ENCODE measurements around the gene LAMA2.

The LAMA2 gene

DNA sequence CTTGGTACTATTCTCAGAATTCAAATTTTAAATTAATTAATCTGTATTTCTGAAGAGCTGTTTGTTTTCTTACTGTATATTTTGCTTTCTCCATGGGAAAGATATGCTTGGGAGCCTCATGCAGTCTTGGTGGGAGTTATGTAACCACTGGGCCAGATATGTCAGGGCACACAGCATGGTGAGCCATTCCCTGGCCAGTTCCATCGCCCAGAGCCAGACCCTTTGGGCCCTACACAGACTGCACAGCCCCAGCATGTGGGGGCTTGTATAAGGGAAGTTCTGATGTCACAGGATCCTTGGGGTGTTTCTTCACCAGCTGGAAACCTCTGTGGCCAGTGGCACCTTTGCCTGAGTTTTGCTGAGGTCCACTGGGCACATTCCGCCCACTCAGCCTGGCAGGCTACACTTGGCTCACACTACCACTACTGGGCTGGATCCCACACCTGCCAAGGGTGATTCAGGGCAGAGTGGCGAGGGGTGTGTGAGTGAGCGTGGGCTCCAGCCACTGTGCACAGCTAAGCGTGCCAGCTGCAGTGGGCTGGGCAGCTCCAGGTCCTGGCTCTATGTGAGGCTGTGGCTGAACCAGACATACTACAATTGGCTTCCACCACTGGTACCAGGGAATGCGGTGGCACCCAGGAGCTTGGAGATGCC lies 533.5 kb downstream of the LAMA2 start:
- H2BK5ac ChIP-seq (ENCODE audit: low read depth, low read length, poor library complexity, severe bottlenecking) = no peak overlapping the region
- no peak overlapping the region for H3K4me3 ChIP-seq (ENCODE audit: insufficient read depth in 1 of 2, low read depth in 1 of 2, low read length in 2 of 2)
- no peak overlapping the region for H2AK5ac ChIP-seq (ENCODE audit: low read length, severe bottlenecking)
- WGBS = 95% methylated on average over 6 of the region's 6 CpGs
- H3K4me1 ChIP-seq (ENCODE audit: control insufficient read depth, insufficient read depth, low read depth, low read length) = peaks cover 2% of the 10 kb centered on the region
- H4K8ac ChIP-seq (ENCODE audit: low read length) = no peak overlapping the region
- no peak overlapping the region for H3K23ac ChIP-seq (ENCODE audit: low read length in 2 of 2)
- H3K27ac ChIP-seq (ENCODE audit: low read length, poor library complexity, severe bottlenecking) = no peak overlapping the region
- H2BK15ac ChIP-seq (ENCODE audit: low read depth, poor library complexity, severe bottlenecking) = no peak overlapping the region
- peak overlapping the region in 1 of 2 experiments; percentile 5 for H3K14ac ChIP-seq (ENCODE audit: low read length in 2 of 2)
- no peak overlapping the region for H3K4me2 ChIP-seq (ENCODE audit: low read length, poor library complexity, severe bottlenecking)
- no peak overlapping the region for H2BK12ac ChIP-seq (ENCODE audit: low read length in 2 of 2)
- H3K9ac ChIP-seq (ENCODE audit: low read length) = no peak overlapping the region
- H2AFZ ChIP-seq (ENCODE audit: low read depth, low read length) = no peak overlapping the region
- no peaks in the 10 kb centered on the region for H3K79me1 ChIP-seq (replicated peaks; ENCODE audit: low read length, poor library complexity, severe bottlenecking)
- H3K18ac ChIP-seq (ENCODE audit: low read depth in 1 of 2, low read length in 2 of 2) = peak overlapping the region in 1 of 2 experiments; percentile 6
- H3K36me3 ChIP-seq (ENCODE audit: control insufficient read depth in 1 of 2, insufficient read depth in 2 of 2, low read depth in 1 of 2, low read length in 2 of 2) = no peaks in the 10 kb centered on the region
- DNase-seq = no peak
- no peaks in the 10 kb centered on the region for H3K9me3 ChIP-seq (ENCODE audit: control insufficient read depth, low read length)
- no peak overlapping the region for H3K4ac ChIP-seq (ENCODE audit: low read depth in 1 of 2, low read length in 2 of 2)
- H4K91ac ChIP-seq (ENCODE audit: low read length) = no peak overlapping the region
- H2BK120ac ChIP-seq (ENCODE audit: low read depth, low read length) = no peak overlapping the region
- H3K27me3 ChIP-seq (ENCODE audit: control insufficient read depth in 1 of 2, insufficient read depth in 1 of 2, low read length in 2 of 2) = no peaks in the 10 kb centered on the region

DNA sequence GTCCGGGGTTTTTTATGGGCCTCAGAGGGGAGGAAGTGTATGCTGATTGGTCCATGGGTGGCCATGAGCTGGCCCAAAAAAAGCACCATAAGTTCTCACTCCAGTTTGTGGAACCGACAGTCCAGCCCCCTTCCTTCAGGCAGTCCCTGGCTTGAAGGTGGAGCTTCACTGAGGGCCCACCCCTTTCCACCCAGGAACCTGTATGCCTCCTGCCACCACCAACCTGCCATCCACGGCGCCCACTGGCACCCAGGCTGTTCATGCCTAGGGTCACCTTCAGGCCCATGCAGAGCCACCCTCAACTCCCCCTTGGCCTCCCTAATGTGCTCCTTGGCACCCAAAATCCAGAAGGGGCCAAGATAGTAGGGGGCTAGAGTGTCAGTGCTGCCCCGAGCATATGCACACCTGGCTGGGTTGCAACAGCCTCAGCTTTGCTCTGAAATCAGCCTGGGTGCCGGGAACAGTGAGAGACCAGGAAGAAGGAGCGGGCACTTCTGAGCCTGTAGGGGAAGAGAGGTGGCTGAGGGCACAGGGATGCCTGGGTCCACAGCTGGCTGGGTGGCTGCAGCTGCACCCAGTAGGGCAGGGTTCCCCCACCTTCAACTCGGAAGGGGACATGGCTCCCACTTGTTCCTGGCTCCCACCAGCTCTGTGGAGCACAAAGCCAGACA lies 534.6 kb downstream of the LAMA2 start:
- Histone ChIP-seq H3K14ac (ENCODE audit: low read length in 2 of 2) (no peak overlapping the region), H3K18ac (ENCODE audit: low read depth in 1 of 2, low read length in 2 of 2) (no peak overlapping the region), H3K4me2 (ENCODE audit: low read length, poor library complexity, severe bottlenecking) (no peak overlapping the region), H4K8ac (ENCODE audit: low read length) (no peak overlapping the region), H3K4me3 (ENCODE audit: insufficient read depth in 1 of 2, low read depth in 1 of 2, low read length in 2 of 2) (no peak overlapping the region), H2AFZ (ENCODE audit: low read depth, low read length) (no peak overlapping the region), H3K36me3 (ENCODE audit: control insufficient read depth in 1 of 2, insufficient read depth in 2 of 2, low read depth in 1 of 2, low read length in 2 of 2) (no peaks in the 10 kb centered on the region), H3K27ac (ENCODE audit: low read length, poor library complexity, severe bottlenecking) (no peak overlapping the region), H3K23ac (ENCODE audit: low read length in 2 of 2) (no peak overlapping the region), H4K91ac (ENCODE audit: low read length) (no peak overlapping the region), H3K4ac (ENCODE audit: low read depth in 1 of 2, low read length in 2 of 2) (no peak overlapping the region), H3K4me1 (ENCODE audit: control insufficient read depth, insufficient read depth, low read depth, low read length) (peaks cover 2% of the 10 kb centered on the region), H2AK5ac (ENCODE audit: low read length, severe bottlenecking) (no peak overlapping the region), H2BK120ac (ENCODE audit: low read depth, low read length) (no peak overlapping the region), H3K9ac (ENCODE audit: low read length) (no peak overlapping the region), H3K9me3 (ENCODE audit: control insufficient read depth, low read length) (no peaks in the 10 kb centered on the region), H2BK5ac (ENCODE audit: low read depth, low read length, poor library complexity, severe bottlenecking) (no peak overlapping the region), H3K27me3 (ENCODE audit: control insufficient read depth in 1 of 2, insufficient read depth in 1 of 2, low read length in 2 of 2) (no peaks in the 10 kb centered on the region), H2BK15ac (ENCODE audit: low read depth, poor library complexity, severe bottlenecking) (no peak overlapping the region), H3K79me1 (replicated peaks; ENCODE audit: low read length, poor library complexity, severe bottlenecking) (no peaks in the 10 kb centered on the region), H2BK12ac (ENCODE audit: low read length in 2 of 2) (no peak overlapping the region)
- no peak for DNase-seq
- WGBS = 90% methylated on average over 7 of the region's 8 CpGs

DNA sequence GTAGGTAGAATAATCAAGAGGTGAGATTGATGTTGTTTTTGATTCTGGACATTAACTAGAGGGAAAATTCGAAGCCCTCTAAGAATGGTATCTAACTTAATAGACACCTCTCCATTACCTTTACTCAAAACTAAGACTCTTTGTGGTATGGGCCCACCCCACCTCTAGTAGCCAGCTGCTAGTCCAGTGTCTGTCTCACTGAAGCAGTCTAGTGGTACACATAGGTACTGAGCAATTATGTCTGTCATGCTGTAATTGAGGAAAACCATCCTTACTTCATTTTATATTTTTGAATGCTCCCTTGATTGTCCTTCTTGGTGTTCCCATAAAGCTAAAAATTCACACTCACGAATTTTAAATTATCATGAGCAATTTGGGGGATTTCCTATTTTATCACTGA lies 536.4 kb downstream of the LAMA2 start:
- no peak overlapping the region for H3K9ac ChIP-seq (ENCODE audit: low read length)
- DNase-seq = no peak
- no peak overlapping the region for H4K8ac ChIP-seq (ENCODE audit: low read length)
- H2AFZ ChIP-seq (ENCODE audit: low read depth, low read length) = no peak overlapping the region
- no peaks in the 10 kb centered on the region for H3K27me3 ChIP-seq (ENCODE audit: control insufficient read depth in 1 of 2, insufficient read depth in 1 of 2, low read length in 2 of 2)
- no peak overlapping the region for H2BK15ac ChIP-seq (ENCODE audit: low read depth, poor library complexity, severe bottlenecking)
- WGBS = 84% methylated on average over 1 of the region's 2 CpGs
- no peak overlapping the region for H2BK5ac ChIP-seq (ENCODE audit: low read depth, low read length, poor library complexity, severe bottlenecking)
- H3K4me3 ChIP-seq (ENCODE audit: insufficient read depth in 1 of 2, low read depth in 1 of 2, low read length in 2 of 2) = no peak overlapping the region
- H2BK12ac ChIP-seq (ENCODE audit: low read length in 2 of 2) = no peak overlapping the region
- H3K18ac ChIP-seq (ENCODE audit: low read depth in 1 of 2, low read length in 2 of 2) = no peak overlapping the region
- H2AK5ac ChIP-seq (ENCODE audit: low read length, severe bottlenecking) = no peak overlapping the region
- H3K36me3 ChIP-seq (ENCODE audit: control insufficient read depth in 1 of 2, insufficient read depth in 2 of 2, low read depth in 1 of 2, low read length in 2 of 2) = no peaks in the 10 kb centered on the region
- H3K4me2 ChIP-seq (ENCODE audit: low read length, poor library complexity, severe bottlenecking) = no peak overlapping the region
- no peaks in the 10 kb centered on the region for H3K9me3 ChIP-seq (ENCODE audit: control insufficient read depth, low read length)
- H4K91ac ChIP-seq (ENCODE audit: low read length) = no peak overlapping the region
- no peaks in the 10 kb centered on the region for H3K79me1 ChIP-seq (replicated peaks; ENCODE audit: low read length, poor library complexity, severe bottlenecking)
- no peak overlapping the region for H3K27ac ChIP-seq (ENCODE audit: low read length, poor library complexity, severe bottlenecking)
- H3K14ac ChIP-seq (ENCODE audit: low read length in 2 of 2) = no peak overlapping the region
- no peak overlapping the region for H3K23ac ChIP-seq (ENCODE audit: low read length in 2 of 2)
- H2BK120ac ChIP-seq (ENCODE audit: low read depth, low read length) = no peak overlapping the region
- H3K4ac ChIP-seq (ENCODE audit: low read depth in 1 of 2, low read length in 2 of 2) = no peak overlapping the region
- H3K4me1 ChIP-seq (ENCODE audit: control insufficient read depth, insufficient read depth, low read depth, low read length) = peaks cover 2% of the 10 kb centered on the region

DNA sequence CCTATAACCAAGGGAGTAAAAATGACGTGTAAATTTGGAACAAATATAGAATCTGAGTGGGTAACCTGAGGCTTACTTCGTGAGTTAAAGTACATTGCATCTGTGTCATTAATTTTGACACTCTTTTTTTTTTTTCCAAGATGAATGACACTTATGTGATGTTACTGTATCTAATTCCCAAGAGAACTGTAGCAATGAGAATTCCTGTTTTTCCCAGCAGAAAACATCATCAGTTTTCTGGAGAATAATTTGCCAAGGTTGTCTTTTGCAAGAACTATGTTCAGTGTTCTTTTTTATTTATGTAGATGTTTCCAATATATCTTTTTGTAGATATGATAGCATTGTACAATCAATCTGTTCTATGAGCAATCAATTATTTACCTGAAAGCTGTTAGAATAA lies 543.4 kb downstream of the LAMA2 start:
- Histone ChIP-seq H3K4ac (ENCODE audit: low read depth in 1 of 2, low read length in 2 of 2) (no peak overlapping the region), H3K4me2 (ENCODE audit: low read length, poor library complexity, severe bottlenecking) (no peak overlapping the region), H2BK12ac (ENCODE audit: low read length in 2 of 2) (no peak overlapping the region), H2AK5ac (ENCODE audit: low read length, severe bottlenecking) (no peak overlapping the region), H3K14ac (ENCODE audit: low read length in 2 of 2) (no peak overlapping the region), H3K79me1 (replicated peaks; ENCODE audit: low read length, poor library complexity, severe bottlenecking) (no peaks in the 10 kb centered on the region), H3K18ac (ENCODE audit: low read depth in 1 of 2, low read length in 2 of 2) (no peak overlapping the region), H3K27ac (ENCODE audit: low read length, poor library complexity, severe bottlenecking) (no peak overlapping the region), H3K23ac (ENCODE audit: low read length in 2 of 2) (no peak overlapping the region), H3K9ac (ENCODE audit: low read length) (no peak overlapping the region), H4K8ac (ENCODE audit: low read length) (no peak overlapping the region), H3K36me3 (ENCODE audit: control insufficient read depth in 1 of 2, insufficient read depth in 2 of 2, low read depth in 1 of 2, low read length in 2 of 2) (no peaks in the 10 kb centered on the region), H2BK120ac (ENCODE audit: low read depth, low read length) (no peak overlapping the region), H3K4me1 (ENCODE audit: control insufficient read depth, insufficient read depth, low read depth, low read length) (no peaks in the 10 kb centered on the region), H2BK5ac (ENCODE audit: low read depth, low read length, poor library complexity, severe bottlenecking) (no peak overlapping the region), H3K27me3 (ENCODE audit: control insufficient read depth in 1 of 2, insufficient read depth in 1 of 2, low read length in 2 of 2) (no peaks in the 10 kb centered on the region), H2BK15ac (ENCODE audit: low read depth, poor library complexity, severe bottlenecking) (no peak overlapping the region), H3K9me3 (ENCODE audit: control insufficient read depth, low read length) (no peaks in the 10 kb centered on the region), H2AFZ (ENCODE audit: low read depth, low read length) (no peak overlapping the region), H4K91ac (ENCODE audit: low read length) (no peak overlapping the region), H3K4me3 (ENCODE audit: insufficient read depth in 1 of 2, low read depth in 1 of 2, low read length in 2 of 2) (no peak overlapping the region)
- DNase-seq = no peak
- no CpG with 5 or more reads among the region's 2 CpGs for WGBS

Data from mesenchymal stem cell (in vitro differentiated cells and primary cell).